NCI-H524 (cell line): ENCODE data around the gene B4GALNT3.
"Not testable (repeated sequence)": the region's sequence is repeated elsewhere in the genome, so short reads cannot be mapped to it uniquely, and the experiment has no call there.

Experiments
- DNase-seq, 2 experiments: peaks; one replicate each; lab custom pipeline; 2025; lab: John Stamatoyannopoulos, UW

B4GALNT3 gene

DNA sequence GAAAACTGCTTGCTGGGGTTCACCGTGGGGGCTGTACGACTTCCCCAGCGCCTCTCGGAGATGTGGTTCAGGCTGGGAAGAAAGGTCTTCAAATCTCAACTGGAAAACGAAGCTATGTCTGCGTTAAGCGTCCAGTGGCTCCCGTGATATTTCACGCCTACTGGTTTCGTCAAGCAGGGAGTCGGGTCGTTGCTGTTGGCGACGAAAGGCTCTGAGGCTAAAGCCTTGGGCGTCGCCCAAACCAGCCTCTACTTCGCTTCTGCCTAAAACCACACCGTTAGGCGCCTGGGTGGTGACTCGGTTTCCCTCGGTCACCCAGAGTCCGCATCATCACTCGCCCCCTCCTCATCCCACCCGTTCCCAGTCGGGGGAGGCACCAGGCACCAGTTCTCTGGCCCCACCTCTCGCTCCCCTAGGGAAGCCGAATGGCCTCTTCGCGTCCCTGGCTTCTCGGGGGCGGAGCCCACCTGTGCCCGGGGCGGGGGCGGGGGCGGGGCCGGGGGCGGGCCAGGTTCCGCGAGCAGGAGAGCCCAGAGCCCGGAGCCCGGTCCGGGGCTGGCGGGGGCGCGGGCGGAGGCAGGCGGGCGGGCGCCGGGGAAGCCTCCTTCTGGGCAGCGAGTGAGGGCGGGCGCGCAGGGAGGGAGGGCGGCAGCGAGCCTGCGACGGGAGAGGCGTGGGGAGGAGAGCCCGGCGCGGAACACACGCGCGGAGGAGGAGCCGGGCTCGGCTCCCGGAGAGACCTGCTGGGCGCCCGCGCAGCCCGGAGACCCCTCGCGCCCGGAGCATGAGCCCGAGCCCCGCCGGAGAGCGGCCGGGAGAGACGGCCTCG lies at the start of gene B4GALNT3:
Gene B4GALNT3, plus strand, starts transcription at position 510 of the 829 bp plus-strand sequence. CDS start 438 bp downstream, outside the sequence.
- peak; percentile 20 to 49 for DNase-seq

GRCh38 chr12:414859-415258 lies 44.9 kb upstream of the B4GALNT3 start:
- no peak for DNase-seq

DNA sequence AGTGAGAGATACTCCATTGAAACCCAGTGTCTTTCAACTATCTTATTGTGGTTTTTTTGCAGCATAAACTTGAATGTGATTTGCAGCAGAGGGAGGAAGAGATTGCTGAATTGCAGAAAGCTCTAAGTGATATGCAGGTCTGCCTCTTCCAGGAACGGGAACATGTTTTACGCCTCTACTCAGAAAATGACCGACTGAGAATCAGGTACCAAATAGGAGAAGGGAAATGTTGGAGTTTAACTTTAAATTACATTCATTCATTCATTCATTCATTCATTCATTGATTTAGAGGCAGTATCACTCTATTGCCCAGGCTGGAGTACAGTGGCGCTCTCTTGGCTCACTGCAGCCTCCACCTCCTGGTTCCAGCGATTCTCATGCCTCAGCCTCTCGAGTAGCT lies 41.3 kb upstream of the B4GALNT3 start:
- no peak for DNase-seq

- no peak for DNase-seq
These were observed 37.2 kb upstream of the B4GALNT3 start for GRCh38 chr12:422526-422925.

- not testable (repeated sequence) for DNase-seq
These were observed 24.0 kb upstream of the B4GALNT3 start for GRCh38 chr12:435737-436136.

- DNase-seq = peak; percentile 15 to 59
These were observed 17.4 kb upstream of the B4GALNT3 start for GRCh38 chr12:442235-442884.

- DNase-seq = no peak
These were observed 12.6 kb upstream of the B4GALNT3 start for GRCh38 chr12:447141-447540.

DNA sequence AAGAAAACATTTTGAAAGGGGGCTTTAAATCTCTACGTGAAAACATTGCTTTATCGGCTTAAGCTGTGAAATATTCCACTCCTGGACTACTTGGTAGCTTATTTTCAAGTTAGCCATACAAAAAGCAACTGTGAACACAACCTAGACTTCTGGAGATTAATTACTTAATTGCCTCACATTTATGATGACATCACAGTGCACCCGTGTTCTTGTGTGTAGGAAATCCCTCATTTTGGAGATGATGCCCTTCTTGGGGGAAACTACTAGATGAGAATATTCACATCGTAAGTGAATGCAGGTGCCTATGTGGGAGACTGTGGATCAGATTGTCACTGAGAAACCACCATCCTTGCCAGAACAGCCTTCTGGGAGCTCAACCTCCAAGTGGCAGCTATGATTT lies 10.5 kb upstream of the B4GALNT3 start:
- no peak for DNase-seq

DNA sequence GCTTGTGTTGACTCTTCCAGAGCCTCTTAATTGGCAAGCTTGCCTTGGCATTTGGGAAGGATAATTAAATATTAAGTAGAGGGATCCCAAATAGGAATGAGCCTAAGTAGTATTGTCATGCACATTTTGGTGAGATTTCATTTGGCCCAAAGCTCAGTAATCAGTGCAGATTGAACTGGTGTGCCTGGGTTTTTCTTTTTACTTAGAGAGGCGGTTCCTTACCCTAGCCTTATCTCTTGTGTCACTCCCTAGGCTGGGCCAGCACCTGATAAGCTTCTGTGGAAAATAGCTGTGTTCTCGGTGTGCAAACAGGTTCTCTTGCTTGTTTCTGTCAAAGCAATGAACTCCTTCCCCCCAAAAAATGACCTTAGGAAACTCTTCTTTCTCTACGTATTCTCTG lies 9.3 kb upstream of the B4GALNT3 start:
- DNase-seq = no peak

DNA sequence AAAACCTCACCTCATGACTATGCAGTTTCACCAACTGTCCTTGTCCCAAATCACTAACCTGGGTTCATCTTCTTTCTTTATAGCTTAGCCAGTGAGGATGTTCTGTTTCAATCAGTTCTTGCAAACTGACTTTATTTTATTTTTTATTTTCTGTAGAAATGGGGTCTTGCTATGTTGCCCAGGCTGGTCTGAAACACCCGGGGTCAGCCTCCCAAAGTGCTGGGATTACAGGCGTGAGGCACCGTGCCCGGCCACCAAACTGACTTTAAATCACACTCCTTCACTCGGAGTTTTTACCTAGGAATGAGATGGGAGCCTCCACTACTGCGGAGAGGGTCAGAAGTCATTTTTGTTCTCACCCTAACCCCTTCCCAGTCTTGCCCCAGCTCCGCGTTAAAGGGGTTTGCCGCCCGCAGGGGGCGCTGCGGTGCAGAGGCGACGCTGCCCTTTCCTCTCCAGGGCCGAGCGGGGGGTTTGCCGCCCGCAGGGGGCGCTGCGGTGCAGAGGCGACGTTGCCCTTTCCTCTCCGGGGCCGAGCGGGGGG lies 7.0 kb upstream of the B4GALNT3 start:
- no peak for DNase-seq

DNA sequence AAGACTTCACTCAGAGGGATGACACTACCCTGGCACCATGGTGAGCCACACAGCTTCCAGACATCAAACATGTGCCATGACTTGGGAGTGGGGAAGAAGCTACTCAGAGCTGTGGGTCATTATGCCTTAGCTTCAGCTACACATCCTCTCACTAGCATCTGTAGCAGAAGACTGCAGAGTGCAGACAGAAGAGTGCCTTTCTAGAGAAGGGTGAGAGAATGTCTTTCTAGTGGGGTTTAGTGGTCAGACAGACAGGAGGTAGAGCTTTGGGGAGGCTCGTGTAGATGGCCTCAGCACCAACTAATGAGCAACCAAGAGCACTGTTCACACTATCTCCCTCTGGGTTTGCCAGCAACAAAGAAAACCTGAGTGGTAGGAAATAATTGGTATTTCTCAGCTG lies 4.9 kb upstream of the B4GALNT3 start:
- no peak for DNase-seq

DNA sequence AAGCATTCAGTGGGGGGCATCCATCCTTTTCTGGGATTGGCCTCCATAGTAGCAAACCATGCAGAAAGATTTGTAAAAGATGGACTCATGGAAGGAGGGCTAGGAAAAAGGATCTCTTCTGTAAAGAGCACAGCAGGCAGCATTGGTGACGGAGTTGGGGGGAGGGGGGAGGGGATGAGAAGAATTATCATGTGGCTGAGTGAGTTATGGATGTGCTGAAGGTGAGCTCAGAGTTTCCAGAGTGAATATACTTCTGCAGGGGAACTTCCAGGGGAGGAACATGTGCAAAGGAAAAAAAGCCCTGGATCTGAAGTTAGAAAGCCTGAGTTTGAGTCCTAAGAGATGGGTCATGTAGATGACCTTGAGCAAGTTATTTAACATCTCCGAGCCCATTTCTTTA lies 3.9 kb upstream of the B4GALNT3 start:
- DNase-seq = no peak

DNA sequence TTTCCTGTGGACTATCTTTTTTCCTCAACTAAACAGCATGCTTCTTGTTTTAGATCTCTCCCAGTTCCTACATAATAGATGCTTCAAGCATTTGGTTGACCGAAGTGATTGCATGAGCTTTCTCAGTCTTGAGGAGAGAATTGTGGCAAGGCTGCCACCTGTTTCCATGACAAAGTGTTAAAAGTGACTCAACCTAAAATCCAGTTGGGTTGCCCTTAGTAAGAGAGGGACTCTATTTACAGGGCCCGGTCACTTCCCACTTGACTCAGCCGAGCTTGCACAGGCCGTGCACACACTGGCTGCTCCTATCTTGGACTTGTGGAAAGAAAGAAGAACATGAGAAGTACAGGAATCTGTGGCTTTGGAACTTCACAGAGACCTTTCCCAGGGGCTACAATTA lies 2.1 kb upstream of the B4GALNT3 start:
- no peak for DNase-seq

DNA sequence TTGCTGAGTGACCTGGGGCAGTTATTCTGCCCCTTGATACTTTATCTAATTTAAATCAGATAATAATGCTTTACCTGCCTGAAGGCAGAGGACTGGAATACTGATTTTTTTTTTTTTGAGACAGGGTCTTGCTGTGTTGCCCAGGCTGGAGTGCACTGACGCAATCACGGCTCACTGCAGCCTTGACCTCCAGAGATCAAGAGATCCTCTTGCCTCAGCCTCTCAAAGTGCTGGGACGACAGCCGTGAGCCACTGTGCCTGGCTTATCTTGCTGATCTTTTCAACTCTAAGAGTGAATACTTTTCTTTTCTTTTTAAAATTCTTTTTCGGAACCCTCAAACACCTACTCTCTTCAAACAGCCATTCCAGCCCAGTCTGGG lies 699 bp upstream of the B4GALNT3 start:
- no peak for DNase-seq

GRCh38 chr12:460261-461230 lies 807 bp downstream of the B4GALNT3 start:
- peak in 1 of 2 experiments; percentile 30 for DNase-seq

DNA sequence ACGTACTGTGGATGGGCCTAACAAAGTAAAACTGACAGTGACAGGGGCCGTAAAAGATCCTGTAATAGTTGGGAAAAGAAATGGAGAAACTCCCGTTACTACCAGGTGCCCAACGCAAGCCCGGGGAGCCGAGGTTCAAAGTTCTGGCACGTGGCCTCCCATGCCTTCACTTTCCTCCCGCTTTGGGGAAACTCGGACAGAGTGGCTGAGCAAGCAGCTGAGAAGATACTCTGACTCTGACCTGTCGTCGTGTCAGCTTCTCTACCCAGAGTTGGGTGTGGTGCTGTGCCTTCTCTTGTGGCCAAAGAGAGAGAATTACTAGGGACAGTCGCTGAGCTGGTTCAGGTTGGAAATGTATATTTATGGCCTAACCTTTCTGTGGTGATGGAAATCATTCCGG lies 1.7 kb downstream of the B4GALNT3 start:
- no peak for DNase-seq

- DNase-seq = no peak
These were observed 3.4 kb downstream of the B4GALNT3 start for GRCh38 chr12:462936-463705.

DNA sequence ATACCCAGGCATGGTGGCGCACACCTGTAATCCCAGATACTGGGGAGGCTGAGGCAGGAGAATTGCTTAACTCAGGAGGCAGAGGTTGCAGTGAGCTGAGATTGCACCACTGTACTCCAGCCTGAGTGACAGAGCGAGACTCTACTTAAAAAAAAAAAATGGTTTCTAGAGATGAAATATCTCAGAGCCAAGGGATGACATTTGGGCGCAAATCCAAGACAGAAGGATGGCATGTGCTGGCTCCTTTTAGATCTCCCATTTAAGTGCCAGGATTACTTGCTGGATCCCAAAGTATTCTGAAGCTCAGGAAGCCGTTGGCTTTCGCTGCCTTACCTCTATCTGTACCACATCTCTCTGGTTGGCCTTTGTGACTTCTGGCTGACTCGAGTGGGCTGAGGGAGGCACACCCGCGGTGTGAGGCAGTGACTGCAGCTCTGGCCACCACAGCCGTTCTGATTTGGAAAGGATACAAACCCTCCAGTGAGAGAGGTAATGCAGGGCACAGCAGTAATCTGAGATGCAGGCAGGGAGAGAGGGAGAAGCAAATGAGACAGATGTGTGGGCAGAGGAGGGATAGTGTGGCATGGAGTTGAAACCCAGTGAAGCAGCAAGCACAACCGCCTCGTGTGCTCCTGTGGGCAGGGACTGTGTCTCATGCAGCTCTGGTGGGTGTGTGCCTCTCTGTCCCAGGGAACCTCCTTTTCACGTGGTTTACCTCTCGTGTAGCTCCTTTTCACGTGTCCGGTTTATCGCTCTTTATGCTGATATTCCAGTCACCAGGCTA lies 4.9 kb downstream of the B4GALNT3 start:
- peak in 1 of 2 experiments; percentile 60 for DNase-seq

GRCh38 chr12:466039-466438 lies 6.3 kb downstream of the B4GALNT3 start:
- DNase-seq = no peak

- no peak for DNase-seq
These were observed 7.0 kb downstream of the B4GALNT3 start for GRCh38 chr12:466762-467161.
